ENCODE measurements around the gene LCE1E. TPM values are rescaled to one million over a fixed set of nuclear protein-coding genes. Genes with fewer than 3 reads are reported as not detected.

Gene LCE1E, protein sequence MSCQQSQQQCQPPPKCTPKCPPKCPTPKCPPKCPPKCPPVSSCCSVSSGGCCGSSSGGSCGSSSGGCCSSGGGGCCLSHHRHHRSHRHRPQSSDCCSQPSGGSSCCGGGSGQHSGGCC
- total RNA-seq (2014; rRNA removed; shearing (Covaris generic)): not detected in 2 replicates

DNA sequence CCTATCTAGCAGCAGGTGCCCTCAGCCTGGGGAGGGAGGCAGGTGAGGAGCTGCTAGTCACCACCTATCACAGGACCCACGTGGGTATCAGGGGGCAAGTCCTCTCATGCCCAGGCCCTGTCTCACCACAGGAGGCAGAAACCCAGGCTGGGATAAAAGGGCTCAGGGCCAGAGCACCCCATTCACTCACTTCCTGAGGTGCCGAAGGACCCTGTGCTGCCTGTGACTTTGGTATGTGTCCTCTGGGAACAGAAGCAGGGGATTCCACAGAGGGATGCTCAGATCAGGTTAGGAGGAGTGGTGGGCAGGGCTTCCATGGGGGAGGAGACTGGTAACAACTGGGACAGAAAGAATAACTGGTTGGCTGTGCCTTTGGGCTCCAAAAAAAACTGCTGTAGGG is at the start of gene LCE1E:
Gene LCE1E, plus strand, starts transcription at position 181 of the 400 bp plus-strand sequence. CDS start 1,043 bp downstream, outside the sequence.
- in situ Hi-C loops (cut with HindIII; ENCODE audit: low sequenced_read_pairs): no loop called here
- DNase-seq (ENCODE audit: low spot score): no peak

GRCh38 chr1:152737997-152738396 is 48.1 kb upstream of the LCE1E start:
- in situ Hi-C loops (cut with HindIII; ENCODE audit: low sequenced_read_pairs): no loop called here
- no peak for DNase-seq (ENCODE audit: low spot score)

GRCh38 chr1:152739841-152740240 is 46.2 kb upstream of the LCE1E start:
- DNase-seq (ENCODE audit: low spot score): no peak

GRCh38 chr1:152741656-152742055 is 44.4 kb upstream of the LCE1E start:
- in situ Hi-C loops (cut with HindIII; ENCODE audit: low sequenced_read_pairs): no loop called here
- no peak for DNase-seq (ENCODE audit: low spot score)

More at GRCh38 chr1:152739841-152740240, 46.2 kb upstream of the LCE1E start:
- in situ Hi-C loops (cut with HindIII; ENCODE audit: low sequenced_read_pairs): no loop called here

- in situ Hi-C loops (cut with HindIII; ENCODE audit: low sequenced_read_pairs): no loop called here
Observed at GRCh38 chr1:152743371-152744145, 42.5 kb upstream of the LCE1E start.

GRCh38 chr1:152745289-152745704 is 40.8 kb upstream of the LCE1E start:
- in situ Hi-C loops (cut with HindIII; ENCODE audit: low sequenced_read_pairs): no loop called here
- no peak for DNase-seq (ENCODE audit: low spot score)

More at GRCh38 chr1:152743371-152744145, 42.5 kb upstream of the LCE1E start:
- no peak for DNase-seq (ENCODE audit: low spot score)

DNA sequence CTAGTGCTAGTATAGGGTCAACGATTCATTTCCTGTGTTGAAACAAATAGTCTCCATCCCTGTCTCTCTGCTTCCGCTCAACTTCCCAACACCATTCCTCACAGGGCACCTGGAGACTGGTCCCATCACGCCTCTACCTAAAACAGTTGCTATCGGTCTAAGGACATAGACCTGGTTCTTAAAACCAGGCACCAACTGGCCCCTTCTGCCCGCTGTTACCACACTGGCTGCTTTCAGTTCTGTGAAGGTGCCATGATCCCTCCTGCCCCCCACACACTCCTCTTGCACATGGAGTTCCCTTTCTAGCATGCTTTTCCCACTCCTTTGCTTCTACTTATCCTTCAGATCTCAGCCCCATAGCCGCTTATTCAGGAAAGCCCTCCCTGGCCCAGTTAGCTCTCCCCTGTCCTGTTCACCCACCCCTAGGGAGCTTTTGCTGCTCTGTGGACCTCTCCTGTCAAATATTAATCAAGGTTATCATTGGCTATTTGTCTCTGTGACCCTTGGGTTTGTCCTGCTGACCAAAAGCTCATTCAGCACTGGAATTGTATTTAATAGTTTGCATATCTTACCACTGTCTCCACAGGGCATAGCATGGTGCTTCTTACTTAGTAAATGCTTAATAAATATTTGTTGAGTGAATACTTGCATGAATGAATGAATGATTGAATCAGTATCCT is 40.2 kb upstream of the LCE1E start:
- in situ Hi-C loops (cut with HindIII; ENCODE audit: low sequenced_read_pairs): no loop called here
- DNase-seq (ENCODE audit: low spot score): no peak

DNA sequence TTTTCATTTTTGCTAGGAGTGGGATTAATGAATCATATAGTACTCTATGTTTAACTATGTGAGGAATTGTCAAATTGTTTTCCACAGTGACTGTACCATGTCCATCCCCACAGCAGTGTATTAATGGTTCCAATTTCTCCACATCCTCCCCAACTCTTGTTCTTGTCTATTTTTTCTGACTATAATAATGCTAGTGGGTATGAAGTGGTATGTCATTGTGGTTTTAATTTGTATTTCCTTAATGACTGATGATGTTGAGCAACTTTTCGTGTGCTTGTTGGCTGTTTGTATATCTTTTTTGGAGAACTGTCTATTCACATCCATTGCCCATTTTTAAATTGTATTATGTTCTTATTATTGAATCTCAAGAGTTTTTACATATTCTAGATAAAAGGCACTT is 38.2 kb upstream of the LCE1E start:
- in situ Hi-C loops (cut with HindIII; ENCODE audit: low sequenced_read_pairs): no loop called here
- no peak for DNase-seq (ENCODE audit: low spot score)

- no peak for DNase-seq (ENCODE audit: low spot score)
Observed at GRCh38 chr1:152752225-152752624, 33.8 kb upstream of the LCE1E start.

GRCh38 chr1:152753586-152753985 is 32.5 kb upstream of the LCE1E start:
- in situ Hi-C loops (cut with HindIII; ENCODE audit: low sequenced_read_pairs): no loop called here
- DNase-seq (ENCODE audit: low spot score): no peak

More at GRCh38 chr1:152752225-152752624, 33.8 kb upstream of the LCE1E start:
- in situ Hi-C loops (cut with HindIII; ENCODE audit: low sequenced_read_pairs): no loop called here

DNA sequence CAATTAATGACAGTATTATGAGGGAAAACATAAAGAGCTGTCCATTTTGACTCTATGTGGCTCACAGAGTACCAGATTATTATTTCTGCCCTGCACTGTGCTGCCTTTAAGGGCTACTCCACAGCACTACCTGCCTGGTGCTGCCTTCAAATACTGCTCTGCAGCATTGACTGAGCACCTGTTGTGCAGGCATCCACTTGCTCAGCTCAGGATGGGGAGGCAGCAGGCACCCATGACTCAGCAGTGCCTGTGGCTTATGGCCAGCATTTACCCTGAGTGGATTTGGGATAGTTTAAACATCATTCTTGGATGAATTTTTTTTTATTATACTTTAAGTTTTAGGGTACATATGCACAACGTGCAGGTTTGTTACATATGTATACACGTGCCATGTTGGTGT is 29.2 kb upstream of the LCE1E start:
- no peak for DNase-seq (ENCODE audit: low spot score)
- in situ Hi-C loops (cut with HindIII; ENCODE audit: low sequenced_read_pairs): no loop called here

GRCh38 chr1:152757747-152758146 is 28.3 kb upstream of the LCE1E start, which contains the start of gene KPRP:
KPRP (plus strand) TSS chr1:152758025; CDS start chr1:152759589, 1,564 bp downstream.
- in situ Hi-C loops (cut with HindIII; ENCODE audit: low sequenced_read_pairs): no loop called here
- DNase-seq (ENCODE audit: low spot score): no peak

GRCh38 chr1:152758636-152759035 is 27.4 kb upstream of the LCE1E start:
- DNase-seq (ENCODE audit: low spot score): no peak
- in situ Hi-C loops (cut with HindIII; ENCODE audit: low sequenced_read_pairs): no loop called here

- DNase-seq (ENCODE audit: low spot score): no peak
- in situ Hi-C loops (cut with HindIII; ENCODE audit: low sequenced_read_pairs): no loop called here
Observed at GRCh38 chr1:152759453-152760173, 26.4 kb upstream of the LCE1E start.

DNA sequence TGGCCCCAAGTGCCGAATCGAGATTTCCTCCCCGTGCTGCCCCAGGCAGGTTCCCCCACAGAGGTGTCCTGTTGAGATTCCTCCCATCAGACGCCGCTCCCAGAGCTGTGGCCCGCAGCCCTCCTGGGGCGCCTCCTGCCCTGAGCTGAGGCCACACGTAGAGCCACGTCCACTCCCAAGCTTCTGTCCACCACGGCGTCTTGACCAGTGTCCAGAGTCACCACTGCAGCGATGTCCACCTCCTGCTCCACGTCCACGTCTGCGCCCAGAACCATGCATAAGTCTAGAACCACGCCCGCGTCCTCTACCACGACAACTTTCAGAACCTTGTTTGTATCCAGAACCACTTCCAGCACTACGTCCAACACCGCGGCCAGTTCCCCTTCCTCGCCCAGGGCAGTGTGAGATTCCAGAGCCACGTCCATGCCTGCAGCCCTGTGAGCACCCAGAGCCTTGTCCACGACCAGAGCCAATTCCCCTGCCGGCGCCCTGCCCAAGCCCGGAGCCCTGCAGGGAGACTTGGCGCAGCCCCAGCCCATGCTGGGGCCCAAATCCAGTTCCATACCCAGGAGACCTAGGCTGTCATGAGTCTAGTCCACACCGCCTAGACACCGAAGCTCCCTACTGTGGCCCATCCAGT is 25.4 kb upstream of the LCE1E start:
- in situ Hi-C loops (cut with HindIII; ENCODE audit: low sequenced_read_pairs): no loop called here
- DNase-seq (ENCODE audit: low spot score): no peak

DNA sequence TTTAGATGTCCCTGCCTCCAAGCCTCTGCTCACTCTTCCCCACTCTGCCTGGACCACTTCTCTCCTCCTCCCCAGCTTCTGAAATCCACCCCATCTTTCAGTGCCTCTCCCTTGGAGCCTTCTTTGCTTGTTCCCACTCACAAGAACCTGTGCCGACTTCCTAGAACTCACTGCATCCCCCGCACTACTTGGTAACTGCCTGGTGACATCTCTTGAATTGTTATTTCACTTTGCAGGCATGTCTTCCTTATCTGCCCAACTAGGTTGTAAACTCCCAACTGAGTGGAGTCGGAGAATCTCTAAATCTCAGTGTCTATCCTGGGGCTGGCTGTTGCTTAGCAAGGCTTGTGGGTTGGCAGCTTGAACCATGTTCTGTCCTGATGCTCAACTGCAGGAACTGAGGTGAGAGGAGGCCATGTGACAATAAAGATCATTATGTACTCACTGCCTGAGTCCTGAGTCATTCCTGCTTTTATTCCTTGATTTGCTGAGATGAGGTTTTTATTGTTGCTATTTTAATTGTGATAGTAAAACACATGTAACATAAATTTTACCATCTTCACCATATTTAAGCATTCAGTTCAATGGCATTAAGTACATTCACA is 24.3 kb upstream of the LCE1E start:
- DNase-seq (ENCODE audit: low spot score): no peak
- in situ Hi-C loops (cut with HindIII; ENCODE audit: low sequenced_read_pairs): no loop called here

GRCh38 chr1:152768847-152769533 is 17.1 kb upstream of the LCE1E start:
- no peak for DNase-seq (ENCODE audit: low spot score)
- in situ Hi-C loops (cut with HindIII; ENCODE audit: low sequenced_read_pairs): no loop called here

- in situ Hi-C loops (cut with HindIII; ENCODE audit: low sequenced_read_pairs): no loop called here
- no peak for DNase-seq (ENCODE audit: low spot score)
Observed at GRCh38 chr1:152770411-152770810, 15.6 kb upstream of the LCE1E start.
